ENCODE measurements around the gene DNAJB2.
A peak's percentile ranks its signal among the peaks of the same experiment; 100 is the strongest.
"Not testable (repeated sequence)": the region's sequence is repeated elsewhere in the genome, so short reads cannot be mapped to it uniquely, and the experiment has no call there.

DNAJB2 gene

GRCh38 chr2:219306047-219306446, 26.9 kb downstream of the DNAJB2 start:
- DNase-seq: no peak

GRCh38 chr2:219308142-219309101, 29.3 kb downstream of the DNAJB2 start:
- peak; percentile 67 for DNase-seq

- no peak for DNase-seq
These were observed 30.1 kb downstream of the DNAJB2 start, which contains the start of gene PTPRN for GRCh38 chr2:219309278-219309677. TSS of gene PTPRN (minus strand) at chr2:219309401. CDS start at chr2:219309332, 69 bp downstream.

GRCh38 chr2:219312683-219313263, 33.6 kb downstream of the DNAJB2 start:
- DNase-seq: not testable (repeated sequence)

GRCh38 chr2:219314804-219315468, 35.8 kb downstream of the DNAJB2 start:
- no peak for DNase-seq

- no peak for DNase-seq
These were observed 44.3 kb downstream of the DNAJB2 start for GRCh38 chr2:219323434-219323833.

GRCh38 chr2:219325136-219325535, 46.0 kb downstream of the DNAJB2 start:
- no peak for DNase-seq

- no peak for DNase-seq
These were observed 46.6 kb downstream of the DNAJB2 start for GRCh38 chr2:219325657-219326315.

- no peak for DNase-seq
These were observed 48.6 kb downstream of the DNAJB2 start for GRCh38 chr2:219327719-219328118.

GRCh38 chr2:219331560-219332213, 52.5 kb downstream of the DNAJB2 start:
- DNase-seq: no peak

- no peak for DNase-seq
These were observed 53.4 kb downstream of the DNAJB2 start, which contains the start of gene RESP18 for GRCh38 chr2:219332542-219332941. TSS of gene RESP18 (minus strand) at chr2:219332744.

GRCh38 chr2:219334076-219334475, 54.9 kb downstream of the DNAJB2 start:
- no peak for DNase-seq

GRCh38 chr2:219335373-219335786, 56.2 kb downstream of the DNAJB2 start:
- DNase-seq: no peak
